Smooth muscle cell of the brain vasculature (primary cell): ENCODE measurements around the gene ATL1.

Source experiments
- DNase-seq: peaks from one replicate; pipeline ENCODE4 v3.0.0-alpha.2; 2012; ENCODE audit warnings: low read depth, low spot score

The ATL1 gene

DNA sequence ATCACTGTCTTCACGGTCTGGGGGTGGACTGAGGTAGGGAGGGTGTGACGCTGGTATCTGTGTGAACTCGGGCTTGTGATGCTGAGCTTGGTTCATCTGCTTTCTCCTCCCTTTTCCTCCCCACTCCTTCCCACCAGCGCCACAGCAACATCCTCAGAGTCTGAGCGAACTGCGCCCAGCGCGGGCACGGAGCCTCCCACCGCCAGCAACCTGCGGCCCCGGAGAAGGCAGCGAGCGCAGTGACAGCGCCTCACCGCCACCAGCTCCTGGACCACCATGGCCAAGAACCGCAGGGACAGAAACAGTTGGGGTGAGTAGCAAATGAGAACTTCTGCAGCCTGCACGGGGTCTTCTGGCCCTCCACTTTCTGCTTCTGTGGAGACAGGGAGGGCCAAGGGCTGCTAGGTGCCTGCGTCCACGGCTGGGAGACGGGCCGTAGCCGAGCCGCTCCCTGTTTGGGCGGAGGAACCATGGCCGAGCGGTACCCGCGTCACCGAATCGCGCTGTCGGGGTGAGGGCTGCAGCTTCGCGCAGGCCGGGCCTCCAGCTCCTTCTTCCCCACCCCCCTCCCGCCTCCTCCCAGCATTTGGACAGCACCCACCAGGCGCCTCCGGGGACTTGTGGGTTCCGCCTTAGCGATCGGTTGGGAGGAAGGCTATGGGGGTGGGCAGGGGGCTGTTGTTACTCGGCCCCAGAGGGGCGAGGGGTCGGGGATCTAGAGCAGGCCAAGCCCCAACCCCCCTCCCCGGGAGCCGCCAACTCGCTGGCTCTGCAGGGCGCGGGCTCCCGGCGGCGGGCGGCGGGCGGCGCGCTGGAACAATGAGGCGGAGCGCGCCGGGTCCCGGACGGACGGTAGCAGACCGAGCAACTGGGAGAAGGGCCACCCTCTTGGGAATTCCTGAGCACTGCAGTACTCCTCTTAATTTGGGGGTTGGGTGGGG is at the start of gene ATL1:
Gene ATL1 (plus strand): TSS at position 156 of the 941 bp plus-strand sequence. CDS start 121 bp downstream, at position 277.
- DNase-seq: peak; percentile 31

DNA sequence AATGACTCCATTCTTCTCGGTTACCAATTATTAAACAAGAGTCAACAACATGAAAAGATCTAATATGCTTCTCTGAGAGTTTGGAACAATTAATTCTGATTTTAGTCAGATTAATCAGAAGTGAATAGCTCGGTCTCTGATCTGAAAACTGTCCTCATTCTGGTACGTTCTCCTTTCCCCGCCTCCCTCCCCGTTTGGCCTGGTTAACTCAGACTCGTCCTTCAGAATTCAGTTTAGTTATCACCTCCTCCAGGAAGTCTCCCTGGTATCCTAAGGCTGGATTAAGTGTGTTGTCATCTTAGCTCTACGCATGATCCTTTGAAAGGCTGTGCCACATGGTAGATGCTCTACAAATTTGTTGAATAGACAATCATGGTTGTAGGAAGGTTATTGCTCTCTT is 49.8 kb upstream of the ATL1 start:
- DNase-seq: no peak

DNA sequence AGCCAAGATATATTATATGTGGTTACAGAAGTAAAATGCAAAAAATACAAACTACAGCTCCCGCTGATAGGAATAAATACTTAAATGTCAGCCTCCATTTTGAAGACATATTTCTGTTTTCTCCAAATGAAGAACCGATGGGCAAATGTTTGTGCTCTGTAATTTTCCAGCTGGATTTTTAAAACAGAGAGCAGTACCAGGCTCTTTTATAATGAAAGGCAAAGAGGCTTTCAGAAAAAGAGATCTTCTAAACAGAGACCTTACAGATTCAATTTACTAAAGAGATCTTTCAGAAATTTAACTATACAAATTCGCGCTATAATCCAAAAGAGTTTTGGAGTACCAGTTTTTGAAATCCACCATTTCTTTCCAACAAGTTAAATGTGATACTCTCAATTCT is 47.5 kb upstream of the ATL1 start:
- no peak for DNase-seq

DNA sequence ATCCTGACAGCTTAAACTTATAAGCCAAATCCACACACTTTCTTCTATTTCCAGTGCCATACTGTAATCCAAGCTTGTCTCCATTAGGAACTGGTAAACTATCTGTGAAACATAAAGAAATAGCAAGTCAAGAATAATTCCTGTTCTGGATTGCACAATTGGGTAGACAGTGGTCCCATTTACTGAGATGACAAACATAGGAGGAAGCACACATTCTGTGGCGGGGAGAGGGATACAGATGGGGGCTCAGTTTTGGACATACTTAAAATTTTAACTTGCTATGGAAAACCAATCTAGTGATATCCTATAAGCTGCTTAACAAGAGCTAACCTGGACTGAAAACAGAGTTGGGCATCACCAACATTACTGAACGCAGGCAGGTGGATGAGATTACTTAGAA is 43.9 kb upstream of the ATL1 start:
- no peak for DNase-seq

DNA sequence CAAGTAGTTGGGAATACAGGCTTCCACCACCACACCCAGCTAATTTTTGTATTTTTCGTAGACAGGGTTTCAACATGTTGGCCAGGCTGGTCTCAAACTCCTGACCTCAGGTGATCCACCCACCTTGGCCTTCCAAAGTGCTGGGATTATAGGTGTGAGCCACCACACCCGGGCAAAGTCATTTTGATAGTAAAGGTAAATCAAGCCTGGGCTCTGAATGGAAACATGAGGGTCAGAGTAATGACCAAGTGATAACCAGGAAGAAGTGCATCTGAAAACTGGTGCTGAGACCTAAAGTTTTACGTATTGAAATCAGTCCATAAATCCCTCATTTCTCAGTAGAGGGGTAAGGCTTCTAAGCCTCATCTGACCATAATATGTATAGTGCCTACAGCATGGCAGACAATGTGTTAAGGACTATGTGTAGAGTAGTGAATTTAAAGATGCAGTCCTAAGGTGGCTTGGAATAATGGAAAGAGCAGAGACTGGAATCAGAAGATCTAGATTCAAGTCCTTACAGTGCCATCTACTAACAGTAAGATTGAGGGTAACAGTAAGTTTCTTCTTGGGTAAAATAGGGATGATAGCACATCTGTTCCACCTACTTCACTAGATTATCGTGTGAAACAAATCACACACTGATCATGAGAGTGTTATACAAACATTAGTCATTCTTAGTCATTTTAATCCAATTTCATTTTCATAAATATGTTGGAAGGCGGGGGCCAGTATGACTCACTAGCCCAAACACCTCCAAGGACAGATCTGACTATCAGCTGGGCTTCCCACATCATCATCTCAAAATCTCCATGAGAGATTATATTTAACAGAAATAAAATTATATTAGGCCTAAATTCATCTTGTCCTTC is 38.8 kb upstream of the ATL1 start:
- no peak for DNase-seq

DNA sequence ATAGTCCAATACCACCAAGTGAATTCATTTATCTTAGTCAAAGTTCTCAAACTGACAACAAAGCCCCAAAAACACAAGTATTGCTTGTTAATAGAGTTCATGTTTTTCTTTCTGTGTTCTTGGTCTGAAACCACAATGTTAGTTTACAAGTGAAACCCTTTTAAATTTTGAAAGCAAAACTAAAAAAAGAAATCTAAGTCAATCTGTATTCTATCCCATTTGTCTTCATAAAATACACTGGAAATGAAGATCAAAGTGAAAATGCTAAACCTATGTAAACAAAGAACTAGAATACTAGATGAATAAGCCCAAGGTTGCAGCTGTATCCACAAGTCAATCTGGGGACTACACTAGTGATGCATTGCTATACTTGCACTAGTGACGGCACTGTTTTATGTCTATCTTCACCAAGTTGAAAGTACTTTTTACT is 38.0 kb upstream of the ATL1 start:
- DNase-seq: no peak

DNA sequence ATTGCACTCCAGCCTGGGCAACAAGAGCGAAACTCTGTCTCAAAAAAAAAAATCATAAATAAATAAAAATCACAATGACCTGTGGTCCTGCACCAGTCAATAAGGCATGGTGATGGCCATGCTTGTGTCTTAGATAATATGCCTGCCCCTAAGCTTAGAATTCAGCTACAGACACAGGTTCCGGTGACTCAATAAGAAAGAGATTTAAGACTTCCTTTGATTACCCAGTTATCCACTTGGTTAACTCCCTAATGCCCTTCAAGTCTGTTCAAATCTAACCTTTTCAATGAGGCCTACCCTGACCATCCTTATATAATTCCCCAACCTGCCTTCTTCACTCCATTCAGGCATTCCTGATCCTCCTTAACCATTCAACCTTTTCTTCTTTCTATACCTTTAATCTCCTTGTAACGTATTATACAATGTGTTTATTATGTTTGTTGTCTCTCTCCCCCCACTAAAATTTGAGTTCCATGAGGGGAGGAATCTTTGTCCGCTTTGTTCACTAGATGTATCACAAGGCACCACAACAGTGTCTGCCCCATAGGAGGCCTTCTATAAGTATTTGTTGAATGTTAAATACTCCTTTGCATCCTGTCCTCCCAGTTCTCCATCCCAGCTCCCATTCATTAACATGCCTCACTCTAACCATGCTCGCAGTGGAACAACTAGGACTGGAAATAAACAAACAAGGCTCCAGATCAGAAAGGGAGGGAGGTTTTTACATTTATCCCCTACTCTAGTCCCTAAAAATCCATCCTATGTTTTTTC is 36.5 kb upstream of the ATL1 start:
- DNase-seq: no peak

DNA sequence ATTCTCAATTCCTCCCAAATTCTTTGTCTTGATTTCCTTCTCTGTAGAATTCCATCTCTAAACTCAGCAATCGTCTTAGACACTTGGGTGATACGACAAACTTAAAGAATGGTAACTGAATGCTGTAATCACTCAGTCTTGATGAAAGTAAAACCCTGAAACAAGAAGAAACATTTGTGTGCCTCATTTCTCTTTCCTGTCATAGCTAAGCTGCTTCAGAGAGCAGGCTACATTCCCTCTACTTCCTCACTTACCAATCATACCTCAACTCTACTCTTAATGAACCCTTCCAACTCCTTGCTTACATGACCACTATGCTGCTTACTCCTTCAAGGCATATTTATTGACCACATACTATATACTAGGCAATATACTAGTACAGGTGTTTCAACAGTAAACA is 35.9 kb upstream of the ATL1 start:
- no peak for DNase-seq

DNA sequence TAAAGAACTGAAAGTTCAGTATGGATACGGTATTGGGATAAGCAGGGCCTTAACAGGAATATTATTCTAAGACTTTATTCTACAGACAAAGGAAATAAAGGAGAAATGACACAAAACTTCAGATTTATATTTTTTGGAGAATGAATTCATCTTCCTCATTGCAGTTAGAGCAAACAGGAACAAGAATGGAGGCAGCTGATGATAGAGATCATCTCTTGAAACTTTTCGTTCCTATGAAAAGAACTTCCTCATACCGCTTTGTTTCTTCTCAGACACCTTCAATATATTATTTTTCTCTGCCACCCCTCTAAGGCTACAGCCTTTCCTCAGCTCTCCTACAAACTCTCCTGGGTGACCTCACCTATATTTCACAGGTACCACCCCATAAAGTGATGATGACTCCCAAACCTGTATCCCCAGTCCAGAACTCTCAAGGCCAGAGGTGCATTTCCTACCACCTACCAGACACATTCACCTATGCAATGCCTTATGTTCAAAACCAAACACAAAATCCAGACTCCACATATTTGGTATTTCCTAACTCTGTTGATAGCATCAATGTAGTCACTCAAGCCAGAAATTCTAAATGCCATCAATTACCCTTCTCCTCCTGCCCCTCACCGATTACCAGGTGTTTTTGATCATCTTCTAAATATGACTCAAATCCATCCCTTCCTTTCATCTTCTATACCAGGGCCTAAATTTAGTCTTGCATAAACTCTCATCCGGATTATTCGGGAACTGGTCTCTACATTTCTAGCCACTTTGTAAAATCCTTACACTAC is 35.0 kb upstream of the ATL1 start:
- no peak for DNase-seq

DNA sequence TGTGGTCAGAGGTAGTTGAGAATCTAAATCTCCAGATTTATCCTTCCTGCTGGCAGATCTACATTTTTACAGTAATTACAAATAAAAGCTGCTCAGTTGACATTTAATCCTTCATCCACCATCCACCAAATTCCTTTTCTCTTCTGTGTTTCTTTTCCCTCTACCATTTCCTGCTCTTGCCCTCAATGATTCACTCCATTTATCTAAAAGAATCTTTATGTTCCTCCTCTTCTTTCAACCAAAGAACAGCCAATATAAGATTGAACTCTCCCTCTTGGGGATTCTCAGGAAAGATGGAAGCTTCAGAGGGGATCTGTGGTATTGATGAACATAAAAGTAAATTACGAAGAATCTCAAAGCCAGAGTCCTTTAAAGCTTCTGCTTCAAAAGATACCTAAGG is 31.9 kb upstream of the ATL1 start:
- DNase-seq: no peak

DNA sequence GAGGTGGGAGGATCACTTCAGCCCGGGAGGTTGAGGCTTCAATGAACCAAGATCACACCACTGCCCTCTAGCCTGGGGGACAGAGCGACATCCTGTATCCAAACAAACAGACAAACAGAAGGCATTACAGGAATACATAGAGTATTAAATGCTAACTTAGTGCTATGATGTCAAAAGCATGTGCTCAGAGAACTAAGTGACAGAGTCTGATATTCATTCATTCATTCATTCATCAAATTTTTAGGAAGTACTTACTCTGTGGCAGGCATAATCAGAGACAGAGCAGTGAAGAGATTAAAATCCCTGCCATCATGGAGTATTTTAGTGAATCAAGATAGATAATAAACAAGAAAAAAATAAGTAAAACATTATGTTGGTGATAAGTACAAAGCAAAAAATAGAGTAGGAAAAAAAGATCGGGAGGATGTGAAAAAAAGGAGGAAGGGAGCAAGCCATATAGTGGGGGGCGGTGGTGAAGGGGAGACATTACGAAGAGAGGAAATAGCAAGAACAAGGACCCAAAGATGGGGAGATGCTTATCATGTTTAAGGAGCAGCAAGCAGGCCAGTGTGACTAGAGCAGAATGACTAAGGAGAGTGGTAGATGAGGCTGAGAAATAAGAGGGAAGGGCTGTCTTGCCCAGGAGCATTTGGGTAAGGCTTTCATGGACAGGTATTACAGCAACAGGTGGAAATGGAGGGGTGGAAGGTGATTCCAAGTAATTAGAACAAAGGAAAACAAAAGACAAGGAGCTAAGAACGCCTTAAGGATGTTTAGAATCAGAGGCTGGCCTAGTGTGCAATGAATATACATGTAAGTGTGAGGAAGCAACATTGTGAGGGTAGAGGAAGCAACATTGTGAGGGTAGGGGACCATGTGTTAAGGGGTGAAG is 30.4 kb upstream of the ATL1 start:
- no peak for DNase-seq

DNA sequence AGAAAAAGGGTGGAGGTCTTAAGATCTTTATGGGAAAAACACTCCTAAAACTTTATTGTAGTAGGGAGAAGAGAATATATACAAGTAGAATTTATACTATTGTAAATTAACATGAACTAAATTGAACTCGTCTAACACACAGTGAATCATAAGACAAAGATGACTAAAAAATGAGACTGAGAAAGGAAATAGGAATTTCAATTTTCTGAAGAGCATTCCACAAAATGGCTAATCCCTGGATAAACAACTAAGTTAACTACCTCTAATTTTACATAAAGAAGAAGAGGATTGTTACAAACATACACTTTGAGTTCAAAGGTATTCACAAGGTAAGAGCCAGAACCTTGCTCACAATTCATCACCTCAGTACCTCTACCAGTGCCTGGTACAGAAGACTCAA is 29.6 kb upstream of the ATL1 start:
- no peak for DNase-seq

DNA sequence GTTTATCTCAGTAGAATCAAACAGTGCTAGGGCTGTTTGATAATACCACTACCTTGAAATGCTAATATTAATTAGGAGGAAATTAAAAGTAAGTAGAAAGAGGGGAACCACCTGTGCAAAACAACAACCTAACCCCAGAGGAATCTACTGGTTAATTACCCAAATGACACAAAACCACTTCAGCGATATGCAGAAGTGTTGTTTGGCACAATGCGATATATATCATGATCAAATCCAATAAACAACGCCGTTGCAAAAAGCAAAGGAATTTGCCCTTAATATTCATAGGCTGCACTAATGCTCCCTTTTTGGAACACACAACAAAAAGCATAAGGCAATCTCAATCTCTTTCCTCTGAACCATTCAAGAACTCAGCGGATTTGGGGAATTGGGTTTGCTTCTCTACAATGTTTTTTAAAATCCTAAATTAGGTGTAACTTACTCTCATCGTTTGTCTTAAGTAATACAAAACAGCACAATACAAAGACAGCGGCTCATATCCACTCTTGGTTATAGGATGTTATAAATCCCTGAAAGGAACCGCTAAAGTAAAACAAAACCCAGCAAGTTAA is 29.1 kb upstream of the ATL1 start:
- no peak for DNase-seq

DNA sequence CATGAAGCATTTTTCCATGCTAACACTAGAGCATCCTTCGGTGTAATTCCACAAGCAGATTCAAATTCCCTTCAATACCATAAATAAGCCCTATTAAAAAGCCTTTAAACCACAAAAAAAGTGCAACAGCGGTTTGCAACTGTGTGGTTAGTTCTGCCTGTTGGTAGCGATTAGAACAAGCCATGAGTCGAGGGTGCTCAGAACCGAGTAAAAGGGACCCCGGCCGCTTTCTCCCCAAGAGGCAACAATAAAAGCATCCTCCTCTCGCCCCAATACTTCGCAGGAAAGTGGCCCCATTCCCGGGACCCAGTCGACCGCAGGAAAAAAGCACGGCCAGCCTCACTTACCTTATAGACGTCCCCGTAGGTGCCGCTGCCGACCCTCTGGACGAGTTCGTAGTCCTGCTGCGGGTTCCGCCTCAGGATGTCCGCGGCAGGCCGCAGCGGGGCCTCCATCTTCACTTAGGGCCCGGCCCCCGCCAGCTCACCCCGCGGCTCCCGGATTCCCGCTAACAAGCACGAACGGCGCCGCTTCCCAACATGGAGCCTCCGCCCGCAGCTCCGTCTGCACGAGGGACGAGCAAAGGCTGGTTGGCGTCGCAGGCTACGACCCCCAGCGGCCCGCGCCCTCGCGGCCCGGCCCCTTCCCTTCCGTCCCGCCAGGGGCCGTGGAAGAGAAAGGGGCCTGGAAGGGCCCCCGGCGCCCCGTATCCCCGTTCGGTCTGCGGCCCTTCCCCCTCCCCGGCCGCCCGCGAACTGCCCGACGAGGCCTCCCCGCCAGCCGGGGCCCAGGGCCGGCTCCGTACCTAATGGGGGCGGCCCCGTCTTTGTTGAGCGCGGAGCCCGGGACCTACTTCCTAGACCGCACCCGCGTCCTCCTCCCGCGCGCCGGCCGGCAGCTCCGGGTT is 28.1 kb upstream of the ATL1 start:
- no peak for DNase-seq

DNA sequence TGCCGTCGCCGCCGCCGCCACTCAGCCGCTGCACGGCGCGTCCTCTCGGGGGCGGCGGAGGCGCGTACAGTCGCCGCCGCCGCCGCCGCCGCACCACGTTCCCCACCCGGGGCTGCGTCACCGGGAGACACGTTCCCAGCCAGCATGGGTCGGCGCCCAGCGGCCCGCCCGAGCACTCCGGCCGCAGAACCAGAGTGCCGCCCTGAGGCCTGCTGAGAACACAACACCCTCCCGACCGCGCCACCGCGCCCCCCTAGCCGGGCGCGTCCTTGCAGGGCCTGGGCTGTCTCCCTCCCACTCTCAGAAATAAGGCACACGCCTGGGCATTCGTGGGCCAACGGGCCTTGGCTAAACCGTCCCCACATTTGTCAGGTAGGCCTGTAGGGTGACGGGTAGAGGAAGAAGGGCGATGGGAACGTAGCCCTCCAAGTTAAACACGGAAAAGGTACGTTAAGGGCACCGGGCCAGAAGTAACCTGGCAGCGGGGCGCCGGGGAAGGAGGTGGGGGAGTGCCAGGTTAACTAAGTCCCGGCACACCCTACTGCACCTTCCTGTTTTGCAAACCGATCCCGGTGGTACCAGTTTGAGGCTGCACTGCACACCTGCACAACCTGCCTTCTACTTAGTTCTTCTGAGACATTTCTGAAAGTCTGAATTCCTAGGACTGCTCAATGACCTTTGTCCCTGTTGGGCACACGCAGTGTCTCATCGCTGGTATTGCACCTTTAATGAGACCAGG is 27.3 kb upstream of the ATL1 start, which contains the start of gene MAP4K5:
Gene MAP4K5 (minus strand): TSS at position 68 of the 739 bp plus-strand sequence. CDS start 520 bp downstream, outside the sequence.
- peak; percentile 72 for DNase-seq

DNA sequence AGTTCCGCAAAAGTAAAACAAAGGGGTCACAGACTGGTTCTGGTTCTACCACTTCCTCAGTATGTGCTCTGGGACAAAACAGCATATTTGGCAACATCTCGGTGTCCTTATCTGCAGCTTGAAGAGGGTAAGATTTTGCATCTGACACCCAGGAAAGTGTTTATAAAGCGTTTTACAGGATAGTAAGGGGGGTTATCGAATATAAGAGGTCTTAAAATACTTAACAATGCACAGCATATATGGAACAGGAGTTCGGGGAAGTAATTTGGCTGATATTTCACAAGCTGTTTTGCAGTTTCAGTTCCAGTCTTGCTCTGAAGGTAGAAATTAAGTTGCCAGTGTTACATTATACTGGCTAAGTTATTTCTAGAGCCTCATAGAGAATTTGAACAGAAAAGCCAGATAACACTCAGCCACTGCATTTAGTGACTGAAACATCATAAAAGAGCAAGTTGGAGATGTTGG is 26.7 kb upstream of the ATL1 start:
- DNase-seq: no peak

DNA sequence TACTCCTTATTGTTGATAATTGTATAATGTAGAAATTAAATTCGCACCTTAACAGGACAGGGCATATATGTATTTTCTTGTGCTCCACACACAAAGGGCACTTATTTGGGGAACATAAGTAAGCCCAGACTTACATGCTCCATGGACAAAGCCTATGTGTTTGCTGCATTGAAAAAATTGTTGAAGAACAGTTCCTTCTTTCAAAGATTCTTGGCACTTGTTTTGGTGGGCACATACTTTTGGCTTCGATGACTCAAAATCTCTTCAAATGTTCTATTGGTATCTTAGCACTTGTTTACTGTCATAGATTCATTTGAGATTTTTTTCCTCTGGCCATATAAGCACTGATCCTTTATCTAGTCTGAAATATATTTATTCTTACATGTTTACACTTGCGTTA is 26.1 kb upstream of the ATL1 start:
- no peak for DNase-seq

DNA sequence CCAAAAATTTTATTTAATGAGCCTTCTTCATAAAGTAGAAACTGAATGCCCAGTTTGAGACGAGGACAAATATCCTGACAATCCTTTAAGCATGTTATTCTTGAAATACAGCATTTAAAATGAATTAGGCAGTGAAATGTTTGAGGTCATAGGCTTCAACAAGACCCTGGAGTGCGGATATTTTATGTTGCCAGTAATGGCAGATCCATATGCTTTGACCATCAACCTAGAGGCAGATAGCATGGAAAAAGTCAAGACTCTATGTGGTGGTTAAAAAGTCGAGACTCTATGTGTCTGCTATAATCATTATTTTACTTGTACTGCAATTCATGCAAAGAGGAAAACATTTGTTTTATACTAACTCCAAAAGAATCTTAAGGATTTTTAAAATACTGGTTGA is 25.5 kb upstream of the ATL1 start:
- DNase-seq: no peak
